Measurements from ENCODE around the gene MICAL3.

DNA sequence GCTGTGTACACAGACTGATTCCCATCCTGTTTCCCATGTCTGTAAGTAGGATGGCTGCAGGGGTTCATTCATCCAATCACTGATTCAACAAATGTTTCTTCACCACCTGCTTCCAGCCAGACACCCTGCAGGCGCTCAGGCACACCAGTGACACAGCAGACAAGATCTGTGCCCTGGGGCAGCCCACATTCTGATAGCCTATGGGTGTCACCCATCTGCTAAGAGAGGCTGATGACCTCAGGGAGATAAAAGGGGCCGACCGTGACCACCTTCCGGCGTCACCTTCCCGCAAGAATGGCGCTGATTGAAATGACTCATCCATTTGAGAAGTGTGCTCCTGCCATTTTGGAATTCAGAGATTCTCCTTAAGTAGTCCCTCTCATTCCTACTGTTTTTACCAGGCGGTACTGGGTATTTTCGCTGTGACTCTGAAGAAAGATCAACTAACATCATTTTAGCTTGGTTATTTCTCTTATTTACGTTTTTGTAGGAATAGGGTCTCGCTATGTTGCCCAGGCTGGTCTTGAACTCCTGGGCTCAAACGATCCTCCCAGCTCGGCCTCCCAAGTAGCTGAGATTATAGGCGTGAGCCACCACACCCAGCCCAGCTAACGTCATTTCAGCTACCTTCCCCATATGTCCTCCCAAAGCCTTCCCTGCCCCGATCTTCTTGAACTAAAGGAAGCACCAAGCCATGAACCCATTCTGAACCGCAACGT lies 176.8 kb downstream of the MICAL3 start:
- no peak for TF ChIP-seq MAX (IDR thresholded peaks at IDR 0.05; ENCODE audit: low read depth)
- TF ChIP-seq, protein P1, sequence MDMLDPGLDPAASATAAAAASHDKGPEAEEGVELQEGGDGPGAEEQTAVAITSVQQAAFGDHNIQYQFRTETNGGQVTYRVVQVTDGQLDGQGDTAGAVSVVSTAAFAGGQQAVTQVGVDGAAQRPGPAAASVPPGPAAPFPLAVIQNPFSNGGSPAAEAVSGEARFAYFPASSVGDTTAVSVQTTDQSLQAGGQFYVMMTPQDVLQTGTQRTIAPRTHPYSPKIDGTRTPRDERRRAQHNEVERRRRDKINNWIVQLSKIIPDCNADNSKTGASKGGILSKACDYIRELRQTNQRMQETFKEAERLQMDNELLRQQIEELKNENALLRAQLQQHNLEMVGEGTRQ (IDR thresholded peaks at IDR 0.05; ENCODE audit: borderline replicate concordance, low read depth, low read length) = no peak
- TF ChIP-seq YY1 (IDR thresholded peaks at IDR 0.05; ENCODE audit: low read depth) = no peak
- TF ChIP-seq, protein P2, sequence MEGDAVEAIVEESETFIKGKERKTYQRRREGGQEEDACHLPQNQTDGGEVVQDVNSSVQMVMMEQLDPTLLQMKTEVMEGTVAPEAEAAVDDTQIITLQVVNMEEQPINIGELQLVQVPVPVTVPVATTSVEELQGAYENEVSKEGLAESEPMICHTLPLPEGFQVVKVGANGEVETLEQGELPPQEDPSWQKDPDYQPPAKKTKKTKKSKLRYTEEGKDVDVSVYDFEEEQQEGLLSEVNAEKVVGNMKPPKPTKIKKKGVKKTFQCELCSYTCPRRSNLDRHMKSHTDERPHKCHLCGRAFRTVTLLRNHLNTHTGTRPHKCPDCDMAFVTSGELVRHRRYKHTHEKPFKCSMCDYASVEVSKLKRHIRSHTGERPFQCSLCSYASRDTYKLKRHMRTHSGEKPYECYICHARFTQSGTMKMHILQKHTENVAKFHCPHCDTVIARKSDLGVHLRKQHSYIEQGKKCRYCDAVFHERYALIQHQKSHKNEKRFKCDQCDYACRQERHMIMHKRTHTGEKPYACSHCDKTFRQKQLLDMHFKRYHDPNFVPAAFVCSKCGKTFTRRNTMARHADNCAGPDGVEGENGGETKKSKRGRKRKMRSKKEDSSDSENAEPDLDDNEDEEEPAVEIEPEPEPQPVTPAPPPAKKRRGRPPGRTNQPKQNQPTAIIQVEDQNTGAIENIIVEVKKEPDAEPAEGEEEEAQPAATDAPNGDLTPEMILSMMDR (IDR thresholded peaks at IDR 0.05) = no peak
